ENCODE measurements around the gene FAM107B. TPM values are rescaled to one million over a fixed set of nuclear protein-coding genes. Genes with fewer than 3 reads are reported as not detected.

FAM107B gene
- total and polyA plus RNA-seq, 7 donors = 12.8 to 111 (median 15.0) TPM

- intact Hi-C loops (cut with DNase I) = no loop called here
- H3K4me3 ChIP-seq = no peak overlapping the region
- WGBS, 2 donors = 81 to 82% methylated on average over 1 of the region's 1 CpG
- no peak for TF ChIP-seq EP300 (IDR thresholded peaks at IDR 0.05)
- no peak for TF ChIP-seq CTCF (IDR thresholded peaks at IDR 0.05)
- no peak for TF ChIP-seq POLR2AphosphoS5 (IDR thresholded peaks at IDR 0.05)
- TF ChIP-seq POLR2A (IDR thresholded peaks at IDR 0.05) = no peak
- no peaks in the 10 kb centered on the region for H3K9me3 ChIP-seq
- no peak for DNase-seq
- no peaks in the 10 kb centered on the region for H3K36me3 ChIP-seq
- no peak overlapping the region for H3K27ac ChIP-seq
- no peaks in the 10 kb centered on the region for H3K27me3 ChIP-seq
- H3K4me1 ChIP-seq = peaks cover 0 to 15% (median 10%) of the 10 kb centered on the region in 4 donors
Observed at GRCh38 chr10:14553448-14553847, 221.2 kb downstream of the FAM107B start.

- TF ChIP-seq CTCF (IDR thresholded peaks at IDR 0.05) = no peak
- no peak overlapping the region for H3K4me3 ChIP-seq
- intact Hi-C loops (cut with DNase I) = no loop called here
- H3K9me3 ChIP-seq = no peaks in the 10 kb centered on the region
- H3K36me3 ChIP-seq = no peaks in the 10 kb centered on the region
- peaks cover 0 to 15% (median 10%) of the 10 kb centered on the region in 4 donors for H3K4me1 ChIP-seq
- DNase-seq = no peak
- 51 to 78% methylated on average over 4 of the region's 4 CpGs for WGBS, 2 donors
- H3K27ac ChIP-seq = no peak overlapping the region
- H3K27me3 ChIP-seq = no peaks in the 10 kb centered on the region
Observed at GRCh38 chr10:14552015-14552414, 222.7 kb downstream of the FAM107B start.

- H3K27ac ChIP-seq = no peak overlapping the region
- intact Hi-C loops (cut with DNase I) = no loop called here
- 15 to 61% methylated on average over 6 of the region's 6 CpGs for WGBS, 2 donors
- H3K4me1 ChIP-seq = peaks cover 0 to 19% (median 11%) of the 10 kb centered on the region in 4 donors
- no peak for TF ChIP-seq POLR2A (IDR thresholded peaks at IDR 0.05)
- TF ChIP-seq POLR2AphosphoS5 (IDR thresholded peaks at IDR 0.05) = no peak
- TF ChIP-seq CTCF (IDR thresholded peaks at IDR 0.05) = no peak
- TF ChIP-seq EP300 (IDR thresholded peaks at IDR 0.05) = no peak
- H3K4me3 ChIP-seq = no peak overlapping the region
- DNase-seq = no peak
- no peaks in the 10 kb centered on the region for H3K27me3 ChIP-seq
- H3K36me3 ChIP-seq = no peaks in the 10 kb centered on the region
- H3K9me3 ChIP-seq = no peaks in the 10 kb centered on the region
Observed at GRCh38 chr10:14550471-14550981, 224.2 kb downstream of the FAM107B start.

GRCh38 chr10:14549496-14549895 lies 225.2 kb downstream of the FAM107B start:
- intact Hi-C loops (cut with DNase I) = no loop called here

GRCh38 chr10:14548970-14549369 lies 225.7 kb downstream of the FAM107B start:
- Histone ChIP-seq H3K9me3 (no peaks in the 10 kb centered on the region), H3K4me3 (no peak overlapping the region), H3K27ac (no peak overlapping the region), H3K36me3 (no peaks in the 10 kb centered on the region), H3K4me1 (peaks cover 0 to 14% (median 5%) of the 10 kb centered on the region in 4 donors), H3K27me3 (no peaks in the 10 kb centered on the region)
- WGBS, 2 donors = 90 to 93% methylated on average over 3 of the region's 3 CpGs
- intact Hi-C loops (cut with DNase I) = no loop called here
- no peak for DNase-seq
- TF ChIP-seq POLR2AphosphoS5 (IDR thresholded peaks at IDR 0.05) (no peak), EP300 (IDR thresholded peaks at IDR 0.05) (no peak), CTCF (IDR thresholded peaks at IDR 0.05) (no peak), POLR2A (IDR thresholded peaks at IDR 0.05) (no peak)

More at GRCh38 chr10:14549496-14549895, 225.2 kb downstream of the FAM107B start:
- Histone ChIP-seq H3K27me3 (no peaks in the 10 kb centered on the region), H3K9me3 (no peaks in the 10 kb centered on the region), H3K4me3 (no peak overlapping the region), H3K4me1 (peaks cover 0 to 14% (median 5%) of the 10 kb centered on the region in 4 donors), H3K36me3 (no peaks in the 10 kb centered on the region), H3K27ac (no peak overlapping the region)
- no peak for TF ChIP-seq POLR2AphosphoS5 (IDR thresholded peaks at IDR 0.05)
- no peak for TF ChIP-seq POLR2A (IDR thresholded peaks at IDR 0.05)
- no peak for TF ChIP-seq EP300 (IDR thresholded peaks at IDR 0.05)
- WGBS, 2 donors = 83 to 88% methylated on average over 6 of the region's 6 CpGs
- DNase-seq = no peak
